SK-N-SH (cell line): Measurements from ENCODE around the gene KCTD14. TPM values are rescaled to one million over a fixed set of nuclear protein-coding genes. Genes with fewer than 3 reads are reported as not detected.

Experiments
- CTCF ChIA-PET: fragments of 300-600, 350-600 bp; formaldehyde crosslinking; extraction: SDS; loops from one replicate; lab custom pipeline; 2021; lab: Yijun Ruan, JAX
- POLR2A ChIA-PET: fragments of 350-600 bp; sonication (Branson Sonifier 250); formaldehyde crosslinking; extraction: SDS; loops from one replicate; lab custom pipeline; 2020; ENCODE audit warnings: antibody characterized with exemption, inconsistent platforms; lab: Yijun Ruan, JAX
- DNase-seq: peaks from one replicate; pipeline ENCODE4 v3.0.0; 2012
- H2AFZ ChIP-seq: fragments of 200-600 bp; sonication (generic); 2 replicates; pipeline ENCODE4 v1.8.1; 2016; ENCODE audit warnings: antibody characterized with exemption, mild to moderate bottlenecking, low read depth
- H3F3A ChIP-seq: fragments of 200-600 bp; sonication (generic); replicated peaks from 2 replicates; pipeline ENCODE3; 2016; ENCODE audit warnings: antibody characterized with exemption, mild to moderate bottlenecking; ENCODE audit not compliant: insufficient read depth
- H3K27ac ChIP-seq, 2 experiments: fragments of 200-500 bp in 1 of 2; fragments of 200-600 bp in 1 of 2; sonication (Bioruptor generic) in 1 of 2; sonication (generic), shearing (Covaris generic) in 1 of 2; 2 replicates each; pipeline versions ENCODE4 v1.5.1 to v1.6.1; 2014 to 2016; ENCODE audit warnings: low read depth in 2 of 2, inconsistent platforms in 1 of 2, low read length in 1 of 2, mild to moderate bottlenecking in 1 of 2, mixed read lengths in 1 of 2
- H3K27me3 ChIP-seq: fragments of 200-600 bp; sonication (generic), shearing (Covaris generic); 2 replicates; pipeline ENCODE4 v1.6.1; 2016; ENCODE audit warnings: mixed run types; ENCODE audit not compliant: insufficient read depth
- H3K36me3 ChIP-seq, 2 experiments: fragments of 200-500 bp in 1 of 2; fragments of 200-600 bp in 1 of 2; sonication (Bioruptor generic) in 1 of 2; sonication (generic) in 1 of 2; replicated peaks in 1 of 2; 2 replicates each; pipeline versions ENCODE3 to v1.5.1; 2014 to 2016; ENCODE audit warnings: low read length in 1 of 2, mild to moderate bottlenecking in 1 of 2; ENCODE audit not compliant: insufficient read depth in 2 of 2, control insufficient read depth in 1 of 2
- H3K4me1 ChIP-seq, 2 experiments: fragments of 200-500 bp in 1 of 2; fragments of 200-600 bp in 1 of 2; sonication (Bioruptor generic) in 1 of 2; sonication (generic), shearing (Covaris generic) in 1 of 2; 2 replicates each; pipeline versions ENCODE4 v1.5.1 to v1.6.1; 2014 to 2016; ENCODE audit warnings: low read depth in 1 of 2, low read length in 1 of 2, mixed run types in 1 of 2; ENCODE audit not compliant: insufficient read depth in 2 of 2, control insufficient read depth in 1 of 2
- H3K4me2 ChIP-seq: fragments of 200-600 bp; sonication (generic), shearing (Covaris generic); 2 replicates; pipeline ENCODE4 v1.6.1; 2017; ENCODE audit warnings: mixed run types
- H3K4me3 ChIP-seq, 2 experiments: fragments of 200-500 bp in 1 of 2; fragments of 200-600 bp in 1 of 2; sonication (Bioruptor generic) in 1 of 2; sonication (generic), shearing (Covaris generic) in 1 of 2; 2 replicates each; pipeline versions ENCODE4 v1.5.1 to v1.8.1; 2014 to 2016; ENCODE audit warnings: low read depth in 2 of 2, inconsistent platforms in 1 of 2, low read length in 1 of 2, mild to moderate bottlenecking in 1 of 2, mixed read lengths in 1 of 2, moderate library complexity in 1 of 2
- H3K79me2 ChIP-seq: fragments of 200-600 bp; sonication (generic); 2 replicates; pipeline ENCODE4 v1.8.1; 2017; ENCODE audit warnings: mild to moderate bottlenecking; ENCODE audit not compliant: insufficient read depth
- H3K9ac ChIP-seq: fragments of 200-600 bp; sonication (generic); 2 replicates; pipeline ENCODE4 v1.6.1; 2017; ENCODE audit warnings: mixed run types
- H3K9me2 ChIP-seq: fragments of 200-600 bp; sonication (generic); 2 replicates; pipeline ENCODE4 v1.6.1; 2017; ENCODE audit warnings: mixed run types
- H3K9me3 ChIP-seq: fragments of 200-600 bp; sonication (generic); 2 replicates; pipeline ENCODE4 v1.6.1; 2017; ENCODE audit warnings: mixed run types, mild to moderate bottlenecking, moderate library complexity
- H4K20me1 ChIP-seq: fragments of 200-600 bp; sonication (generic); 2 replicates; pipeline ENCODE4 v1.6.1; 2017; ENCODE audit warnings: mild to moderate bottlenecking, mixed run types; ENCODE audit not compliant: insufficient read depth
- CHD2 ChIP-seq: fragments of 150-350 bp; IDR thresholded peaks from 2 replicates; pipeline ENCODE4 v1.6.1; 2018; ENCODE audit warnings: low read length; ENCODE audit not compliant: partially characterized antibody
- ELF1 ChIP-seq: IDR thresholded peaks from 2 replicates; pipeline ENCODE4 v1.4.0; 2012
- EP300 ChIP-seq, 2 experiments: IDR thresholded peaks; 2 replicates each; pipeline versions ENCODE4 v1.4.0 to v1.6.1; 2012; ENCODE audit warnings: borderline replicate concordance in 1 of 2, low read depth in 1 of 2, low read length in 1 of 2
- EZH2phosphoT487 ChIP-seq: fragments of 200-600 bp; sonication (generic); IDR thresholded peaks from 2 replicates; pipeline ENCODE4 v1.6.1; 2017; ENCODE audit warnings: low read depth, mixed run types, mild to moderate bottlenecking, antibody characterized with exemption, moderate library complexity, borderline replicate concordance
- FOSL2 ChIP-seq: IDR thresholded peaks from 2 replicates; pipeline ENCODE4 v1.4.0; 2012; ENCODE audit warnings: low read depth, mild to moderate bottlenecking, moderate library complexity, borderline replicate concordance
- FOXJ3 ChIP-seq: sonication (generic); formaldehyde crosslinking; IDR thresholded peaks from 2 replicates; pipeline ENCODE4 v1.5.1; 2020; ENCODE audit warnings: mild to moderate bottlenecking, missing genetic modification reagents
- FOXM1 ChIP-seq: IDR thresholded peaks from 2 replicates; pipeline ENCODE4 v1.4.0; 2012; ENCODE audit warnings: low read depth, mild to moderate bottlenecking
- GABPA ChIP-seq: IDR thresholded peaks from 2 replicates; pipeline ENCODE4 v1.4.0; 2012; ENCODE audit warnings: low read depth, mild to moderate bottlenecking
- GATA2 ChIP-seq: sonication (generic); formaldehyde crosslinking; IDR thresholded peaks from 2 replicates; pipeline ENCODE4 v1.5.0; 2020; ENCODE audit warnings: mild to moderate bottlenecking, missing genetic modification reagents
- MEF2A ChIP-seq: IDR thresholded peaks from 2 replicates; pipeline ENCODE4 v1.4.0; 2012; ENCODE audit warnings: low read depth, borderline replicate concordance
- MXI1 ChIP-seq: IDR thresholded peaks from 2 replicates; pipeline ENCODE4 v1.6.1; 2012; ENCODE audit warnings: mild to moderate bottlenecking, low read depth, low read length, improper control_type of control experiment
- NFIC ChIP-seq: IDR thresholded peaks from 2 replicates; pipeline ENCODE4 v1.4.0; 2012; ENCODE audit warnings: borderline replicate concordance
- NRF1 ChIP-seq: IDR thresholded peaks from 2 replicates; pipeline ENCODE4 v1.6.1; 2012; ENCODE audit warnings: low read depth, mild to moderate bottlenecking, low read length
- POLR2AphosphoS5 ChIP-seq: IDR thresholded peaks from 2 replicates; pipeline ENCODE4 v1.6.1; 2012; ENCODE audit warnings: low read depth, low read length
- RCOR1 ChIP-seq: fragments of 150-350 bp; IDR thresholded peaks from 2 replicates; pipeline ENCODE4 v1.6.1; 2017; ENCODE audit warnings: antibody characterized with exemption, low read length
- TCF12 ChIP-seq: IDR thresholded peaks from 2 replicates; pipeline ENCODE4 v1.4.0; 2012
- TEAD4 ChIP-seq: IDR thresholded peaks from 2 replicates; pipeline ENCODE4 v1.4.0; 2012; ENCODE audit warnings: mild to moderate bottlenecking, borderline replicate concordance; ENCODE audit not compliant: insufficient read depth
- YY1 ChIP-seq: IDR thresholded peaks from 2 replicates; pipeline ENCODE4 v1.4.0; 2012; ENCODE audit warnings: low read depth, mild to moderate bottlenecking
- WGBS: methylation state at CpG from one replicate; pipeline ENCODE4 v1.1.6; 2017; ENCODE audit warnings: low lambda C conversion rate; 5-methylcytosine and 5-hydroxymethylcytosine counted together
- polyA plus RNA-seq, 3 experiments: library from polyadenylated mRNA; depleted of rRNA; stranded (reverse); fragments of >200 nt; gene quantifications; 2 replicates each; pipeline ENCODE4 v1.2.3, GENCODE V29; 2012
- TF ChIP-seq, protein P1 (sequence below): fragments of 200-600 bp; sonication (generic); IDR thresholded peaks from 2 replicates; pipeline ENCODE4 v1.6.1; 2017; ENCODE audit warnings: antibody characterized with exemption, mild to moderate bottlenecking, moderate library complexity
- TF ChIP-seq, protein P2 (sequence below): IDR thresholded peaks from 2 replicates; pipeline ENCODE4 v1.4.0; 2012; ENCODE audit warnings: low read depth
- TF ChIP-seq, protein P3 (sequence below): IDR thresholded peaks from 2 replicates; pipeline ENCODE4; 2012

The KCTD14 gene
- polyA plus RNA-seq, 1 of the 3 experiments (the other 2 are of a cell fraction), result 0.25 TPM

DNA sequence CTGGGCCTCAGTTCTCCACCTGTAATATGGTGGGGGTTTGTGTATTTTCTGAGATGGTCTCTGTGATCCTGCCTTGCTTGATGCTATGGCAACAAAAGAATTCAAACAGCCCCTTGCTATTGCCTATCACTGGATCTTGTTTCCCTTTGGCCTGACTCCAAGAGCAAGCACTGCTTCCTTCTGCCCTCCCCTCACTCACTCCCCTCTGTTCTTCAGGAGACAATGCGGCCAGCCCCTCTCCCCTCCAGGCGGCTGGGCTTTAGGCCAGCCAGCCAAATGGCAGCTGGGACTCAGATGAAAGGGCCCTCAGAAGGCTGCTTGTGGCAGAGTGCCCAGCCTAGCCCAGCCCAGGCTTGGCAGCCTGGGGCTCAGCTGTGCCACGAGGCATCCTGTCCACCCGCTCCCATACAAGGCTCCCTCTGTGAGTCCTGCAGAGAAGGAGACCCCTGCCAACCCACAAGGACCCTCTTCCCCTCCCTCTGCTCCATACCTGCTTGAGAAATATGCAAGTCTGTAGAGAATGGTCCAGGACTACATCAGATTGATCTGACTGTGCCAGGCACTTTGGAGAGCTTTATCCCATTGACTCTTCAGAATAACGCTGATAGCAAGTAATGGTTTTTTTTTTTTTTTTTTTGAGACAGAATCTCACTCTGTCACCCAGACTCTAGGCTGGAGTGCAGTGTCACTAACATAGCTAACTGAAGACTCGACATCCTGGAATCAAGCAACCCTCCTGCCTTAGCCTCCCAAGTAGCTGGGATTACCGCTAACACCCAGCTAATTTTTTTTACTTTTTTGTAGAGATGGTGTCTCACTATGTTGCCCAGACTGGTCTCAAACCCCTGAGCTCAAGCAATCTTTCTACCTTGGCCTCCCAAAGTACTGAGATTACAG is 7.6 kb upstream of the KCTD14 start:
- no peak overlapping the region for H3K4me3 ChIP-seq

More for the DNA sequence above, 7.6 kb upstream of the KCTD14 start:
- H2AFZ ChIP-seq, result peak overlapping the region; percentile 62; the same call in 1 of the 2 replicates
- ChIA-PET POLR2A (interaction anchor here (0.6 to 3.0 kb wide), 4 partner anchors 9 to 315 kb away, joined by 3 to 27 read pairs (median 8); partner anchors contain the start of gene INTS4), CTCF (interaction anchor here (1.5 to 4.3 kb wide), 2 partner anchors 15 to 31 kb away, joined by 5 to 26 read pairs; no protein-coding TSS in a partner anchor)
- H3K9me2 ChIP-seq, result no peaks in the 10 kb centered on the region
- WGBS, result 31% methylated on average over 5 of the region's 7 CpGs
- H3F3A ChIP-seq, result peaks cover 9% of the 10 kb centered on the region
- peaks cover 20 to 24% of the 10 kb centered on the region in 2 experiments; a peak in 3 of 4 replicates for H3K4me1 ChIP-seq
- no peaks in the 10 kb centered on the region for H3K27me3 ChIP-seq
- peak; percentile 83 for TF ChIP-seq CHD2
- TF ChIP-seq GATA2 (CRISPR knock-in tag), result peak; percentile 86
- TF ChIP-seq RCOR1, result peak; percentile 75
- TF ChIP-seq, protein P1, sequence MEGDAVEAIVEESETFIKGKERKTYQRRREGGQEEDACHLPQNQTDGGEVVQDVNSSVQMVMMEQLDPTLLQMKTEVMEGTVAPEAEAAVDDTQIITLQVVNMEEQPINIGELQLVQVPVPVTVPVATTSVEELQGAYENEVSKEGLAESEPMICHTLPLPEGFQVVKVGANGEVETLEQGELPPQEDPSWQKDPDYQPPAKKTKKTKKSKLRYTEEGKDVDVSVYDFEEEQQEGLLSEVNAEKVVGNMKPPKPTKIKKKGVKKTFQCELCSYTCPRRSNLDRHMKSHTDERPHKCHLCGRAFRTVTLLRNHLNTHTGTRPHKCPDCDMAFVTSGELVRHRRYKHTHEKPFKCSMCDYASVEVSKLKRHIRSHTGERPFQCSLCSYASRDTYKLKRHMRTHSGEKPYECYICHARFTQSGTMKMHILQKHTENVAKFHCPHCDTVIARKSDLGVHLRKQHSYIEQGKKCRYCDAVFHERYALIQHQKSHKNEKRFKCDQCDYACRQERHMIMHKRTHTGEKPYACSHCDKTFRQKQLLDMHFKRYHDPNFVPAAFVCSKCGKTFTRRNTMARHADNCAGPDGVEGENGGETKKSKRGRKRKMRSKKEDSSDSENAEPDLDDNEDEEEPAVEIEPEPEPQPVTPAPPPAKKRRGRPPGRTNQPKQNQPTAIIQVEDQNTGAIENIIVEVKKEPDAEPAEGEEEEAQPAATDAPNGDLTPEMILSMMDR, result no peak
- no peak for TF ChIP-seq NRF1
- peak; percentile 61 to 68; a peak in 2 of 4 replicates for TF ChIP-seq EP300 (IDR thresholded peaks at IDR 0.05; ENCODE audit: borderline replicate concordance in 1 of 2, low read depth in 1 of 2, low read length in 1 of 2)
- TF ChIP-seq EZH2phosphoT487, result no peak
- peak; percentile 88 for TF ChIP-seq TCF12
- TF ChIP-seq FOXM1, result no peak
- TF ChIP-seq, protein P2, sequence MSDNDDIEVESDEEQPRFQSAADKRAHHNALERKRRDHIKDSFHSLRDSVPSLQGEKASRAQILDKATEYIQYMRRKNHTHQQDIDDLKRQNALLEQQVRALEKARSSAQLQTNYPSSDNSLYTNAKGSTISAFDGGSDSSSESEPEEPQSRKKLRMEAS, result peak; percentile 82
- no peak; the same call in 1 of the 2 replicates for TF ChIP-seq GABPA
- peak; percentile 96 for TF ChIP-seq NFIC
- no peak for TF ChIP-seq ELF1
- TF ChIP-seq TEAD4, result 0 out of 2 replicates have a peak, but pooled peaks have one; percentile 13
- TF ChIP-seq MEF2A, result no peak
- TF ChIP-seq, protein P3, sequence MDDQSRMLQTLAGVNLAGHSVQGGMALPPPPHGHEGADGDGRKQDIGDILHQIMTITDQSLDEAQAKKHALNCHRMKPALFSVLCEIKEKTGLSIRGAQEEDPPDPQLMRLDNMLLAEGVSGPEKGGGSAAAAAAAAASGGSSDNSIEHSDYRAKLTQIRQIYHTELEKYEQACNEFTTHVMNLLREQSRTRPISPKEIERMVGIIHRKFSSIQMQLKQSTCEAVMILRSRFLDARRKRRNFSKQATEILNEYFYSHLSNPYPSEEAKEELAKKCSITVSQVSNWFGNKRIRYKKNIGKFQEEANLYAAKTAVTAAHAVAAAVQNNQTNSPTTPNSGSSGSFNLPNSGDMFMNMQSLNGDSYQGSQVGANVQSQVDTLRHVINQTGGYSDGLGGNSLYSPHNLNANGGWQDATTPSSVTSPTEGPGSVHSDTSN, result peak; percentile 52; the same call in 1 of the 2 replicates
- TF ChIP-seq FOXJ3, result peak; percentile 59; the same call in 1 of the 2 replicates
- 0 out of 2 replicates have a peak, but pooled peaks have one; percentile 50 for TF ChIP-seq MXI1
- TF ChIP-seq YY1, result 0 out of 2 replicates have a peak, but pooled peaks have one; percentile 37
- TF ChIP-seq POLR2AphosphoS5, result 0 out of 2 replicates have a peak, but pooled peaks have one; percentile 14
- no peak for TF ChIP-seq FOSL2
- H3K9ac ChIP-seq, result peak overlapping the region; percentile 31
- no peaks in the 10 kb centered on the region for H4K20me1 ChIP-seq
- H3K9me3 ChIP-seq, result no peaks in the 10 kb centered on the region
- DNase-seq, result peak; percentile 91
- H3K4me2 ChIP-seq, result peak overlapping the region; percentile 68
- H3K36me3 ChIP-seq, result no peaks in the 10 kb centered on the region
- H3K79me2 ChIP-seq, result no peaks in the 10 kb centered on the region
- peak overlapping the region; percentile 70 to 90 for H3K27ac ChIP-seq
